H1 (cell line): ENCODE data around the gene VPS13A. TPM values are rescaled to one million over a fixed set of nuclear protein-coding genes. Genes with fewer than 3 reads are reported as not detected.

Source experiments
- POLR2A ChIP-seq, 2 experiments: IDR thresholded peaks; 1 replicate in 1 of 2; 2 replicates in 1 of 2; pipeline ENCODE4 v1.6.1; 2011; ENCODE audit warnings: low read depth in 2 of 2, low read length in 2 of 2, mild to moderate bottlenecking in 2 of 2; ENCODE audit errors: control extremely low read depth in 1 of 2
- polyA plus RNA-seq, 7 experiments: library from polyadenylated mRNA; depleted of rRNA in 3 of 7; stranded (reverse) in 5 of 7; unstranded in 2 of 7; fragments of >200 nt in 5 of 7; fragments of 200-250 nt in 2 of 7; gene quantifications; 1 replicate in 5 of 7; 2 replicates in 1 of 7; 4 replicates in 1 of 7; pipeline versions ENCODE4 v1.2.1 to v1.2.3, GENCODE V29; 2011 to 2013; ENCODE audit warnings: missing spikeins in 2 of 7, mixed read lengths in 2 of 7
- total RNA-seq: library from RNA; stranded (reverse); fragmentation: NEBNext Ultra II Directional; extraction: Animal tissue kit (Norgen Biotek cat#: 25700); gene quantifications from 2 replicates; pipeline ENCODE4 v1.2.1, GENCODE V29; 2021

Gene VPS13A
- total and polyA plus RNA-seq, 2 of the 8 experiments (the other 6 are each of a cell fraction or from before 2014, with no cell fraction given), result 6.0 to 36.5 TPM

DNA sequence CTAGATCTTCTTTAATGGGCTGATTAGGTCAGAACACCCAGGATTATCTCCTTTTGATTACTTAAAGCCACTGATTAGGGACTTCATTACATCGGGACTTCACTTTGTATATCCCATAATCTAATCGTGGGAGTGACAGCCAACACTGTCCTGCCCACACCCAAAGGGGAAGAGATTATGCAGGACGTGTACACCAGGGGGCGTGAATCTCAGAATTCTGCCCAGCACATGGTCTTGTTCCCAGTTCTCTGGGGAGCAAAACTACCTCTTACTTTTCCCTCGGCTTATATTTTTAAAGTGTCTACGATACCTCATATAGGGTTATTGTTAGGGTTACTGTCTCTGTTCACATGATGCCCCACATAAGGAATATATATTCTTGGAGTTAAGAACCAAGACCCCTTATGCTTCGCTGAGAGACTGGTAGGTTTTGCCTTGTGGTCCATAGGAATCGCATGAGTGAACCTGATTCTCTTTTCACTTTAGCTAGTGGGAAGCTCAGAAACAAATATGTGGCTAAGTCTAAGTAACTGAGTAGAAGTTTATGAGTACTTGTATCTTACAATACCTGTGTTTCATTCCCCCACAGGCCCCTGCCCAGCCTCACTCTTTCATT lies 278.1 kb downstream of the VPS13A start (continued):
- TF ChIP-seq POLR2A (IDR thresholded peaks at IDR 0.05; ENCODE audit: control extremely low read depth in 1 of 2, low read depth in 2 of 2, low read length in 2 of 2), result no peak
